GM12801 (cell line): ENCODE measurements around the gene ZNF605.

Experiments
- TF ChIP-seq, protein P1 (sequence below): IDR thresholded peaks from one replicate; pipeline ENCODE4 v1.5.1; 2011; ENCODE audit warnings: control low read depth; ENCODE audit not compliant: insufficient read length; ENCODE audit errors: extremely low read depth

The ZNF605 gene

DNA sequence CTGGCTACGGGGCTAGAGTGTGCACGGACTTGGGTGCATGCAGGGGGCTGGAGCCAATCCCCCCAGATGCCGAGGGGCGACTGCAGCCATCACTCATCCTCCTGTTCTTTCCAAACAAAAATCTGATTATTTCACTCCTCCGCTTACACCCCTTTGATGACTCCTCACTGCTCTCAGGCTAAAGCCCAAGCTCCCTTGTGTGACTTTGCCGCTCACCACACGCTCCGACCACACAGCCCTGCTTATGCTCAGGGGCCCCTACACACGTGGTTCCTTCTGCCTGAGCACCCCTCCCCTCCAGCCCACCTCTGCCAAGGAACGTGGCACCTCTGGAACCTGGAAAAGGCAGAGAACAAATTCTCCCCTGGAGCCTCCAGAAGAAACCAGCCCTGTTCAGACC, 82.4 kb downstream of the ZNF605 start:
- TF ChIP-seq, protein P1, sequence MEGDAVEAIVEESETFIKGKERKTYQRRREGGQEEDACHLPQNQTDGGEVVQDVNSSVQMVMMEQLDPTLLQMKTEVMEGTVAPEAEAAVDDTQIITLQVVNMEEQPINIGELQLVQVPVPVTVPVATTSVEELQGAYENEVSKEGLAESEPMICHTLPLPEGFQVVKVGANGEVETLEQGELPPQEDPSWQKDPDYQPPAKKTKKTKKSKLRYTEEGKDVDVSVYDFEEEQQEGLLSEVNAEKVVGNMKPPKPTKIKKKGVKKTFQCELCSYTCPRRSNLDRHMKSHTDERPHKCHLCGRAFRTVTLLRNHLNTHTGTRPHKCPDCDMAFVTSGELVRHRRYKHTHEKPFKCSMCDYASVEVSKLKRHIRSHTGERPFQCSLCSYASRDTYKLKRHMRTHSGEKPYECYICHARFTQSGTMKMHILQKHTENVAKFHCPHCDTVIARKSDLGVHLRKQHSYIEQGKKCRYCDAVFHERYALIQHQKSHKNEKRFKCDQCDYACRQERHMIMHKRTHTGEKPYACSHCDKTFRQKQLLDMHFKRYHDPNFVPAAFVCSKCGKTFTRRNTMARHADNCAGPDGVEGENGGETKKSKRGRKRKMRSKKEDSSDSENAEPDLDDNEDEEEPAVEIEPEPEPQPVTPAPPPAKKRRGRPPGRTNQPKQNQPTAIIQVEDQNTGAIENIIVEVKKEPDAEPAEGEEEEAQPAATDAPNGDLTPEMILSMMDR, result no peak

DNA sequence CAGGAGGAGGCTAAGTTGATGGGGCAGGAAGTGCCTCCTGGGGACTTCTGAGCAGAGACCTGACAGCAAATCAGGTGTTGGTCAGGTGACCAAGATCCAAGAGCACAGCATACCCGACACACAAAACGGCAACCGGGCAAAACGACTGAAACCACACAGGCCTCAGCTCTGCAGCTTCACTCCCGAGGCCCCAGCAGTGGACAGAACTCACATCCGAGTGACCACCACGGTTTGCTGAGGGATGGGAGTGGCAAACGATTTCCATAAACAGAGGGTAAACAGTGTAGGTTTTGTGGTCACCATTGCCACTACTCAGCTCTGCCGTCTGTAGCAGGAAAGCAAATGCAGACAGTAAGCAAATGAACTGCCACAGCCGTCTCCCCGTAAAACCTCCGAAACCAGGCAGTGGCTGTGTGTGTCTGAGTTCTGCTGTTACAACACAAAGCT, 83.1 kb downstream of the ZNF605 start:
- TF ChIP-seq, protein P1, result no peak

DNA sequence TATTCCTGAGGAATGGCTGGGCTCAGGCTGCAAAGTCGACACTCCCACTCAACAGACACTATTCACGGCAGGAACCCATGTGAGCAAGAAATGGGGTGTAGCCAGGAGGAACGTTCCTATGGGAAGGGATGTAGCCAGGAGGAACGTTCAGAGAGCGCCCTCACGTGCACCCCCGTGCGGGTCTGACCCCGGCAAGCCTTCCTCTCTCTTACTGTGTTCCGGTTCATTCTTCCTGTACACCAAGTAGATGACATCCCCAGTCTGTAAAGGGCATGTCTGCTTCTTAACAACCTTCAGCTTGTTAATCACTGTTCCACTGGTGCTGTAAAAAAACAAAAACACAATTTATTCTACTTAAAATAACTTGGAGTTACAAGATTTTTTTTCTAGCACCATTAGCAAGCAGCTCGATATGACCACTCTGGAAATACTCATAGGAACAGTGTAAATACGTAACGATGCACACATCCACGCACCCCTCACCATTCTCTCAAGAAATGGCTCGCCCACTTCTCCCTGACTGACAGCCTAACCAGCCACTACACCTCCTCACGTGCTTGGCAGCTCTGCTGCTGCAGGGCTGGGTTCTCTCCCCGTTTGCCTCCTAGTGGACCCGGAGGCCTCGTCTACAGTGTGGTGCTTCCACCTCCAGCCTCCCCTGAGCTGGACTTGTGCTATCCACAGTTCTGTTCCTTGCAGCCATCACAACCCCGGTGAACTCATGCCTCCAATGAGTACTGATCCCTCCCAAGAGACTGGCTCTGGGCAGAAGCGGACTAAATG, 83.8 kb downstream of the ZNF605 start:
- TF ChIP-seq, protein P1, result no peak

DNA sequence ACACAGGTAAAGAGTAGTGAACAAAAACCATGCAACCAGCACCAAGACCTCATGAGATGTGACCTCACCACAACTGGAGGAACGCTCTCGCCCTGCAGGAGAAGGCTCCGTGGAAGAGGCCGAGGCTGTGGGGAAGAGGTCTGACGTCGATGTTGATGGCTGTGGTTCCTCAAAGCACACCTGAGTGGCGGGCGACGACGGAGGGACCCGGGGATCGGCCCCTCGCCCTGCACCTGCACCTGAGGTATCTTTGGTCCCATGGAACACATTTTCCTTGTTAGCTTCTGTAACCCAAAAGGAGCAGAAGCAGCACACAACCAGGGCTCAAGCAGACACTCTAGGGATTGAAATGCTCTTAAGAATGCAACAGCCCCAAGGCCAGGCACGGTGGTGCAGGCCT, 86.6 kb downstream of the ZNF605 start:
- TF ChIP-seq, protein P1, result no peak
